SK-N-SH (cell line): ENCODE results near the gene B4GALT6. TPM values are rescaled to one million over a fixed set of nuclear protein-coding genes. Genes with fewer than 3 reads are reported as not detected.

Source experiments
- CTCF ChIA-PET: fragments of 300-600, 350-600 bp; formaldehyde crosslinking; extraction: SDS; loops from one replicate; lab custom pipeline; 2021; lab: Yijun Ruan, JAX
- POLR2A ChIA-PET: fragments of 350-600 bp; sonication (Branson Sonifier 250); formaldehyde crosslinking; extraction: SDS; loops from one replicate; lab custom pipeline; 2020; ENCODE audit warnings: antibody characterized with exemption, inconsistent platforms; lab: Yijun Ruan, JAX
- DNase-seq: peaks from one replicate; pipeline ENCODE4 v3.0.0; 2012
- H2AFZ ChIP-seq: fragments of 200-600 bp; sonication (generic); 2 replicates; pipeline ENCODE4 v1.8.1; 2016; ENCODE audit warnings: antibody characterized with exemption, mild to moderate bottlenecking, low read depth
- H3F3A ChIP-seq: fragments of 200-600 bp; sonication (generic); replicated peaks from 2 replicates; pipeline ENCODE3; 2016; ENCODE audit warnings: antibody characterized with exemption, mild to moderate bottlenecking; ENCODE audit not compliant: insufficient read depth
- H3K27ac ChIP-seq, 2 experiments: fragments of 200-500 bp in 1 of 2; fragments of 200-600 bp in 1 of 2; sonication (Bioruptor generic) in 1 of 2; sonication (generic), shearing (Covaris generic) in 1 of 2; 2 replicates each; pipeline versions ENCODE4 v1.5.1 to v1.6.1; 2014 to 2016; ENCODE audit warnings: low read depth in 2 of 2, inconsistent platforms in 1 of 2, low read length in 1 of 2, mild to moderate bottlenecking in 1 of 2, mixed read lengths in 1 of 2
- H3K27me3 ChIP-seq: fragments of 200-600 bp; sonication (generic), shearing (Covaris generic); 2 replicates; pipeline ENCODE4 v1.6.1; 2016; ENCODE audit warnings: mixed run types; ENCODE audit not compliant: insufficient read depth
- H3K36me3 ChIP-seq, 2 experiments: fragments of 200-500 bp in 1 of 2; fragments of 200-600 bp in 1 of 2; sonication (Bioruptor generic) in 1 of 2; sonication (generic) in 1 of 2; replicated peaks in 1 of 2; 2 replicates each; pipeline versions ENCODE3 to v1.5.1; 2014 to 2016; ENCODE audit warnings: low read length in 1 of 2, mild to moderate bottlenecking in 1 of 2; ENCODE audit not compliant: insufficient read depth in 2 of 2, control insufficient read depth in 1 of 2
- H3K4me1 ChIP-seq, 2 experiments: fragments of 200-500 bp in 1 of 2; fragments of 200-600 bp in 1 of 2; sonication (Bioruptor generic) in 1 of 2; sonication (generic), shearing (Covaris generic) in 1 of 2; 2 replicates each; pipeline versions ENCODE4 v1.5.1 to v1.6.1; 2014 to 2016; ENCODE audit warnings: low read depth in 1 of 2, low read length in 1 of 2, mixed run types in 1 of 2; ENCODE audit not compliant: insufficient read depth in 2 of 2, control insufficient read depth in 1 of 2
- H3K4me2 ChIP-seq: fragments of 200-600 bp; sonication (generic), shearing (Covaris generic); 2 replicates; pipeline ENCODE4 v1.6.1; 2017; ENCODE audit warnings: mixed run types
- H3K4me3 ChIP-seq, 2 experiments: fragments of 200-500 bp in 1 of 2; fragments of 200-600 bp in 1 of 2; sonication (Bioruptor generic) in 1 of 2; sonication (generic), shearing (Covaris generic) in 1 of 2; 2 replicates each; pipeline versions ENCODE4 v1.5.1 to v1.8.1; 2014 to 2016; ENCODE audit warnings: low read depth in 2 of 2, inconsistent platforms in 1 of 2, low read length in 1 of 2, mild to moderate bottlenecking in 1 of 2, mixed read lengths in 1 of 2, moderate library complexity in 1 of 2
- H3K79me2 ChIP-seq: fragments of 200-600 bp; sonication (generic); 2 replicates; pipeline ENCODE4 v1.8.1; 2017; ENCODE audit warnings: mild to moderate bottlenecking; ENCODE audit not compliant: insufficient read depth
- H3K9ac ChIP-seq: fragments of 200-600 bp; sonication (generic); 2 replicates; pipeline ENCODE4 v1.6.1; 2017; ENCODE audit warnings: mixed run types
- H3K9me2 ChIP-seq: fragments of 200-600 bp; sonication (generic); 2 replicates; pipeline ENCODE4 v1.6.1; 2017; ENCODE audit warnings: mixed run types
- H3K9me3 ChIP-seq: fragments of 200-600 bp; sonication (generic); 2 replicates; pipeline ENCODE4 v1.6.1; 2017; ENCODE audit warnings: mixed run types, mild to moderate bottlenecking, moderate library complexity
- H4K20me1 ChIP-seq: fragments of 200-600 bp; sonication (generic); 2 replicates; pipeline ENCODE4 v1.6.1; 2017; ENCODE audit warnings: mild to moderate bottlenecking, mixed run types; ENCODE audit not compliant: insufficient read depth
- ELF1 ChIP-seq: IDR thresholded peaks from 2 replicates; pipeline ENCODE4 v1.4.0; 2012
- EP300 ChIP-seq, 2 experiments: IDR thresholded peaks; 2 replicates each; pipeline versions ENCODE4 v1.4.0 to v1.6.1; 2012; ENCODE audit warnings: borderline replicate concordance in 1 of 2, low read depth in 1 of 2, low read length in 1 of 2
- EZH2phosphoT487 ChIP-seq: fragments of 200-600 bp; sonication (generic); IDR thresholded peaks from 2 replicates; pipeline ENCODE4 v1.6.1; 2017; ENCODE audit warnings: low read depth, mixed run types, mild to moderate bottlenecking, antibody characterized with exemption, moderate library complexity, borderline replicate concordance
- FOXM1 ChIP-seq: IDR thresholded peaks from 2 replicates; pipeline ENCODE4 v1.4.0; 2012; ENCODE audit warnings: low read depth, mild to moderate bottlenecking
- RAD21 ChIP-seq: IDR thresholded peaks from 2 replicates; pipeline ENCODE4 v1.6.1; 2012; ENCODE audit warnings: mild to moderate bottlenecking, low read length
- RCOR1 ChIP-seq: fragments of 150-350 bp; IDR thresholded peaks from 2 replicates; pipeline ENCODE4 v1.6.1; 2017; ENCODE audit warnings: antibody characterized with exemption, low read length
- REST ChIP-seq: IDR thresholded peaks from 2 replicates; pipeline ENCODE4 v1.6.1; 2012; ENCODE audit warnings: mild to moderate bottlenecking, low read depth, low read length, moderate library complexity
- RXRA ChIP-seq: IDR thresholded peaks from 2 replicates; pipeline ENCODE4 v1.4.0; 2012; ENCODE audit warnings: low read depth, mild to moderate bottlenecking, borderline replicate concordance
- SIN3A ChIP-seq: IDR thresholded peaks from 2 replicates; pipeline ENCODE4 v1.6.1; 2012; ENCODE audit warnings: low read depth, mild to moderate bottlenecking, low read length, moderate library complexity, borderline replicate concordance
- TAF1 ChIP-seq: IDR thresholded peaks from 2 replicates; pipeline ENCODE4 v1.6.1; 2012; ENCODE audit warnings: low read depth, mild to moderate bottlenecking, low read length, moderate library complexity, borderline replicate concordance
- USF1 ChIP-seq: IDR thresholded peaks from 2 replicates; pipeline ENCODE4 v1.4.0; 2012; ENCODE audit warnings: low read depth, borderline replicate concordance
- USF2 ChIP-seq: fragments of 150-350 bp; IDR thresholded peaks from 2 replicates; pipeline ENCODE4 v1.6.1; 2017; ENCODE audit warnings: antibody characterized with exemption, low read length, low read depth, borderline replicate concordance
- WGBS: methylation state at CpG from one replicate; pipeline ENCODE4 v1.1.6; 2017; ENCODE audit warnings: low lambda C conversion rate; 5-methylcytosine and 5-hydroxymethylcytosine counted together
- polyA plus RNA-seq, 3 experiments: library from polyadenylated mRNA; depleted of rRNA; stranded (reverse); fragments of >200 nt; gene quantifications; 2 replicates each; pipeline ENCODE4 v1.2.3, GENCODE V29; 2012

Gene B4GALT6
- polyA plus RNA-seq, 1 of the 3 experiments (the other 2 are of a cell fraction): 3.1 TPM

GRCh38 chr18:31646332-31647126, 37.9 kb downstream of the B4GALT6 start:
- no peaks in the 10 kb centered on the region for H3K27me3 ChIP-seq
- no peak overlapping the region for H2AFZ ChIP-seq
- DNase-seq: no peak
- TF ChIP-seq FOXM1 (no peak), EP300 (IDR thresholded peaks at IDR 0.05; ENCODE audit: borderline replicate concordance in 1 of 2, low read depth in 1 of 2, low read length in 1 of 2) (no peak), SIN3A (no peak), USF1 (no peak), ELF1 (no peak), TAF1 (no peak), EZH2phosphoT487 (no peak), RXRA (no peak), RAD21 (no peak), USF2 (no peak), RCOR1 (no peak), REST (no peak)
- TF ChIP-seq, all 33 proteins: peak for 0
- no peak overlapping the region for H3K4me2 ChIP-seq
- 88% methylated on average over 7 of the region's 7 CpGs for WGBS
- no peaks in the 10 kb centered on the region for H3K79me2 ChIP-seq
- peaks cover 0 to 7% of the 10 kb centered on the region in 2 experiments; a peak in 1 of 4 replicates for H3K4me1 ChIP-seq
- H3K36me3 ChIP-seq: no peaks in the 10 kb centered on the region
- H3K9me3 ChIP-seq: no peaks in the 10 kb centered on the region
- POLR2A ChIA-PET: no interaction called here
- H3K4me3 ChIP-seq: no peak overlapping the region
- no peaks in the 10 kb centered on the region for H3K9me2 ChIP-seq
- no peak overlapping the region for H3K9ac ChIP-seq
- CTCF ChIA-PET: interaction anchor here (1.1 to 1.4 kb wide), 2 partner anchors 24 to 90 kb away, joined by 4 read pairs; no protein-coding TSS in a partner anchor
- peaks cover 4% of the 10 kb centered on the region for H3F3A ChIP-seq
- H3K27ac ChIP-seq: no peak overlapping the region
- no peaks in the 10 kb centered on the region for H4K20me1 ChIP-seq
